CD14-positive monocyte (primary cell): ENCODE measurements around the gene CDKN2B. TPM values are rescaled to one million over a fixed set of nuclear protein-coding genes. Genes with fewer than 3 reads are reported as not detected.

Experiments used
- DNase-seq, 3 donors: peaks; one replicate each; pipeline ENCODE4 v3.0.0-alpha.2; 2011 to 2022
- H2AFZ ChIP-seq: 2 replicates; pipeline ENCODE4 v1.6.0; 2012; ENCODE audit warnings: mild to moderate bottlenecking, low read depth, low read length, inconsistent platforms; ENCODE audit not compliant: insufficient read depth, poor library complexity, severe bottlenecking
- H3K27ac ChIP-seq, 2 donors: 1 replicate in 1 of 2; 2 replicates in 1 of 2; pipeline ENCODE4 v1.5.1; 2012 to 2013; ENCODE audit warnings: low read length in 2 of 2, control low read depth in 1 of 2, inconsistent platforms in 1 of 2, low read depth in 1 of 2, mild to moderate bottlenecking in 1 of 2
- H3K27me3 ChIP-seq, 2 donors: one replicate each; pipeline versions ENCODE4 v1.6.0 to v1.6.1; 2011 to 2013; ENCODE audit warnings: low read length in 2 of 2; ENCODE audit not compliant: control insufficient read depth in 2 of 2, insufficient read depth in 2 of 2
- H3K36me3 ChIP-seq, 2 donors: replicated peaks in 1 of 2; 1 replicate in 1 of 2; 2 replicates in 1 of 2; pipeline versions ENCODE4 v1.5.1 to v1.6.1; 2012 to 2013; ENCODE audit warnings: low read length in 2 of 2, control low read depth in 1 of 2, inconsistent platforms in 1 of 2, mild to moderate bottlenecking in 1 of 2; ENCODE audit not compliant: insufficient read depth in 2 of 2, control insufficient read depth in 1 of 2
- H3K4me1 ChIP-seq, 2 donors: 1 replicate in 1 of 2; 2 replicates in 1 of 2; pipeline versions ENCODE4 v1.5.1 to v1.6.1; 2012 to 2013; ENCODE audit warnings: low read length in 2 of 2, control low read depth in 1 of 2, inconsistent platforms in 1 of 2, mild to moderate bottlenecking in 1 of 2, moderate library complexity in 1 of 2; ENCODE audit not compliant: insufficient read depth in 2 of 2, control insufficient read depth in 1 of 2
- H3K4me2 ChIP-seq: replicated peaks from 2 replicates; pipeline ENCODE3; 2012; ENCODE audit warnings: low read length, moderate library complexity, mild to moderate bottlenecking; ENCODE audit not compliant: poor library complexity, severe bottlenecking; ENCODE audit errors: extremely low read depth
- H3K4me3 ChIP-seq, 3 experiments: fragments of 200-600 bp in 1 of 3; sonication (generic) in 1 of 3; replicated peaks in 1 of 3; 1 replicate in 2 of 3; 2 replicates in 1 of 3; pipeline ENCODE4 v1.5.1; 2011 to 2013; ENCODE audit warnings: low read length in 3 of 3, mild to moderate bottlenecking in 3 of 3, control low read depth in 2 of 3, low read depth in 2 of 3, inconsistent platforms in 1 of 3, moderate library complexity in 1 of 3
- H3K79me2 ChIP-seq: 2 replicates; pipeline ENCODE4 v1.6.0; 2012; ENCODE audit warnings: mild to moderate bottlenecking, control low read depth, inconsistent platforms, low read length, moderate library complexity; ENCODE audit not compliant: insufficient read depth
- H3K9ac ChIP-seq: 2 replicates; pipeline ENCODE4 v1.6.0; 2017; ENCODE audit warnings: low read length, mild to moderate bottlenecking; ENCODE audit not compliant: insufficient read depth, poor library complexity, severe bottlenecking
- H3K9me3 ChIP-seq, 2 donors: replicated peaks in 1 of 2; 1 replicate in 1 of 2; 2 replicates in 1 of 2; pipeline versions ENCODE4 v1.5.1 to v1.6.1; 2012 to 2013; ENCODE audit warnings: low read length in 2 of 2, control low read depth in 1 of 2; ENCODE audit not compliant: control insufficient read depth in 1 of 2, insufficient read depth in 1 of 2
- H4K20me1 ChIP-seq: 2 replicates; pipeline ENCODE4 v1.6.0; 2012; ENCODE audit warnings: mild to moderate bottlenecking, low read length, control low read depth, moderate library complexity; ENCODE audit not compliant: insufficient read depth
- H3K27ac Mint-ChIP-seq, 7 donors: one replicate each; pipeline ENCODE4 v1.8.0; 2020; ENCODE audit warnings: mild to moderate bottlenecking in 7 of 7, mixed read lengths in 7 of 7, moderate library complexity in 6 of 7, inconsistent platforms in 2 of 7
- H3K27me3 Mint-ChIP-seq, 3 donors: one replicate each; pipeline ENCODE4 v1.8.0; 2021 to 2022; ENCODE audit warnings: low read depth in 3 of 3, mild to moderate bottlenecking in 3 of 3, mixed read lengths in 3 of 3, moderate library complexity in 3 of 3, inconsistent platforms in 1 of 3
- H3K36me3 Mint-ChIP-seq, 2 donors: one replicate each; pipeline ENCODE4 v1.8.0; 2020; ENCODE audit warnings: mixed read lengths in 2 of 2, inconsistent platforms in 1 of 2, mild to moderate bottlenecking in 1 of 2
- H3K4me1 Mint-ChIP-seq: one replicate; pipeline ENCODE4 v1.8.0; 2020; ENCODE audit warnings: mild to moderate bottlenecking, mixed read lengths
- H3K4me3 Mint-ChIP-seq, 2 donors: one replicate each; pipeline ENCODE4 v1.8.0; 2020; ENCODE audit warnings: mild to moderate bottlenecking in 2 of 2, mixed read lengths in 2 of 2, moderate library complexity in 1 of 2
- H3K9me3 Mint-ChIP-seq, 7 donors: one replicate each; pipeline ENCODE4 v1.8.0; 2020 to 2022; ENCODE audit warnings: mixed read lengths in 7 of 7, mild to moderate bottlenecking in 6 of 7, moderate library complexity in 6 of 7, inconsistent platforms in 2 of 7
- WGBS: methylation state at CpG from one replicate; pipeline ENCODE4 v1.1.5; 2013; ENCODE audit warnings: missing lambda C conversion rate; ENCODE audit not compliant: insufficient coverage; 5-methylcytosine and 5-hydroxymethylcytosine counted together
- intact Hi-C, 2 donors: fragments of 100-400 bp; cut with micrococcal nuclease; formaldehyde crosslinking; loops; one replicate each; pipeline versions ENCODE4 v1.15.0 to v1.15.1; 2023
- polyA plus RNA-seq, 3 donors: library from polyadenylated mRNA; depleted of rRNA in 1 of 3; unstranded in 2 of 3; stranded (reverse) in 1 of 3; fragments of 300-500 nt in 2 of 3; fragments of >200 nt in 1 of 3; fragmentation: Illumina TruSeq in 2 of 3; gene quantifications; 1 replicate in 2 of 3; 2 replicates in 1 of 3; pipeline ENCODE4 v1.2.3, GENCODE V29; 2012 to 2021
- TF ChIP-seq, protein P1 (sequence below): fragments of 200-600 bp; IDR thresholded peaks from one replicate; pipeline ENCODE4 v1.8.0; 2022; ENCODE audit warnings: antibody characterized with exemption, mild to moderate bottlenecking

Gene CDKN2B
- polyA plus RNA-seq, 3 donors: 1.2 to 6.7 (median 2.7) TPM

DNA sequence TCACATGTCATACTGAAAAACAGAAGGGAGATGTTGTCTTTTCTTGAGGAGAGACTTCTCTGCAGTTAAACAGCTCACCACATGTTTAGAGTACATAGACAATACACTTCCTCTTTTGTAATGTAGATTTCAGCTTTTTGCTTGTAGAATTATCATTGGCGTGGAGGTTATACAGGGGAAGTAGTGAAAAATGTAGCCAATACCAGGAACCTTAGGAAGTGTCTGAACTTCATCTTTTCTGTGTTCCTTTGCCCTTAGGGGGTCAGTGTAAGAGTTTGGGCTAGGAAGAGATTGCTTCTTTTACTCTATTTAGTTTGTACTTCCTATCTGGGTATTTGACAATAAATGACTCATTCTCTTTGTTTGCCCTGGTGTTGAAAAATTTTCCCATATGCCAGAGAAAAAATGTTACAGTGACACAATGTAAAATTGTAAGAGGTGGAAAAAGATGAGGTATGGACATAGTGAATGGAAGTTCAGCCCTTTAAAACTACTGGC, 21.0 kb upstream of the CDKN2B start:
- H3K27ac ChIP-seq: peak overlapping the region in 1 of 2 donors; percentile 66
- TF ChIP-seq, protein P1, sequence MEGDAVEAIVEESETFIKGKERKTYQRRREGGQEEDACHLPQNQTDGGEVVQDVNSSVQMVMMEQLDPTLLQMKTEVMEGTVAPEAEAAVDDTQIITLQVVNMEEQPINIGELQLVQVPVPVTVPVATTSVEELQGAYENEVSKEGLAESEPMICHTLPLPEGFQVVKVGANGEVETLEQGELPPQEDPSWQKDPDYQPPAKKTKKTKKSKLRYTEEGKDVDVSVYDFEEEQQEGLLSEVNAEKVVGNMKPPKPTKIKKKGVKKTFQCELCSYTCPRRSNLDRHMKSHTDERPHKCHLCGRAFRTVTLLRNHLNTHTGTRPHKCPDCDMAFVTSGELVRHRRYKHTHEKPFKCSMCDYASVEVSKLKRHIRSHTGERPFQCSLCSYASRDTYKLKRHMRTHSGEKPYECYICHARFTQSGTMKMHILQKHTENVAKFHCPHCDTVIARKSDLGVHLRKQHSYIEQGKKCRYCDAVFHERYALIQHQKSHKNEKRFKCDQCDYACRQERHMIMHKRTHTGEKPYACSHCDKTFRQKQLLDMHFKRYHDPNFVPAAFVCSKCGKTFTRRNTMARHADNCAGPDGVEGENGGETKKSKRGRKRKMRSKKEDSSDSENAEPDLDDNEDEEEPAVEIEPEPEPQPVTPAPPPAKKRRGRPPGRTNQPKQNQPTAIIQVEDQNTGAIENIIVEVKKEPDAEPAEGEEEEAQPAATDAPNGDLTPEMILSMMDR: no peak
- no peaks in the 10 kb centered on the region for H3K36me3 ChIP-seq
- no peak overlapping the region for H3K4me3 ChIP-seq
- H3K4me2 ChIP-seq: peak overlapping the region; percentile 40
- no peaks in the 10 kb centered on the region for H3K9me3 ChIP-seq
- Mint-ChIP-seq H3K36me3 (peaks cover 2 to 4% of the 10 kb centered on the region in 2 donors), H3K27me3 (peaks cover 3 to 8% (median 5%) of the 10 kb centered on the region in 3 donors), H3K4me1 (peaks cover 39% of the 10 kb centered on the region), H3K9me3 (peaks cover 0 to 2% (median 0%) of the 10 kb centered on the region in 7 donors), H3K27ac (peak overlapping the region; percentile 29 to 92 (median 80)), H3K4me3 (no peak overlapping the region)
- no peaks in the 10 kb centered on the region for H4K20me1 ChIP-seq
- intact Hi-C loops: no loop called here
- DNase-seq: peak; percentile 75 to 90 (median 88)
- H3K9ac ChIP-seq: no peak overlapping the region
- no CpG with 5 or more reads among the region's 1 CpG for WGBS
- H3K79me2 ChIP-seq: no peaks in the 10 kb centered on the region
- peaks cover 25 to 48% of the 10 kb centered on the region in 2 donors for H3K4me1 ChIP-seq
- H3K27me3 ChIP-seq: peaks cover 0 to 3% of the 10 kb centered on the region in 2 donors
- H2AFZ ChIP-seq: no peak overlapping the region

DNA sequence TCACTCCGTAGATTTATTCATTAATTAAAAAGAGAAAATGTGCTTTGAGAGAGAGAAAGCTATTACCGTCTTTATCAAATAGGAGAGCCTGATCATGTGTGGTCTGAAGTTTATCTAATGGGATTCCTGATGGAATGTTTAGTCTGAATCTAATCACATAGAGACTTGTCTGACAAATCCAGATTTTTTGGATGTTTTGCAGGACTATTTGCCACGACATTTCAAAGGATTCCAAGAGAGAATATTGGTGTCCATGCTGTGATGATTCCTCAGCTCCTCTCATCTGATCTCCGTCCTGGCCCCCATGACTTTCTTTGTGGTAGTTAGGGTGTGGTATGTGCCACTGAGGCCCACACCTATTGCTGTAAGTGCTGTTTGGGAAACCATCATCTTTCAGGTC, 20.1 kb upstream of the CDKN2B start:
- peak overlapping the region; percentile 16 to 77 (median 65) for H3K27ac Mint-ChIP-seq
- peak overlapping the region in 1 of 2 donors; percentile 57 for H3K4me3 Mint-ChIP-seq
- peaks cover 4 to 10% (median 8%) of the 10 kb centered on the region in 3 donors for H3K27me3 Mint-ChIP-seq
- TF ChIP-seq, protein P1: no peak
- no peak overlapping the region for H3K9ac ChIP-seq
- no peaks in the 10 kb centered on the region for H3K79me2 ChIP-seq
- DNase-seq: no peak
- H3K27ac ChIP-seq: peak overlapping the region in 1 of 2 donors; percentile 66
- H3K4me1 ChIP-seq: peaks cover 22 to 40% of the 10 kb centered on the region in 2 donors
- H3K9me3 Mint-ChIP-seq: peaks cover 0 to 3% (median 1%) of the 10 kb centered on the region in 7 donors
- no peaks in the 10 kb centered on the region for H3K36me3 ChIP-seq
- H3K4me2 ChIP-seq: no peak overlapping the region
- peaks cover 2 to 4% of the 10 kb centered on the region in 2 donors for H3K36me3 Mint-ChIP-seq
- H4K20me1 ChIP-seq: no peaks in the 10 kb centered on the region
- no peaks in the 10 kb centered on the region for H3K9me3 ChIP-seq
- no peak overlapping the region for H2AFZ ChIP-seq
- no peak overlapping the region for H3K4me3 ChIP-seq
- peaks cover 0 to 3% of the 10 kb centered on the region in 2 donors for H3K27me3 ChIP-seq
- H3K4me1 Mint-ChIP-seq: peaks cover 31% of the 10 kb centered on the region
- WGBS: 100% methylated on average over 1 of the region's 4 CpGs
- intact Hi-C loops: no loop called here
